ENCODE data around the gene EEF2KMT. TPM values are rescaled to one million over a fixed set of nuclear protein-coding genes. Genes with fewer than 3 reads are reported as not detected.
"Not testable (repeated sequence)": the region's sequence is repeated elsewhere in the genome, so short reads cannot be mapped to it uniquely, and the experiment has no call there.

The EEF2KMT gene
- total RNA-seq, 2 experiments from 2014 or later: 2.2 to 2.5 TPM

DNA sequence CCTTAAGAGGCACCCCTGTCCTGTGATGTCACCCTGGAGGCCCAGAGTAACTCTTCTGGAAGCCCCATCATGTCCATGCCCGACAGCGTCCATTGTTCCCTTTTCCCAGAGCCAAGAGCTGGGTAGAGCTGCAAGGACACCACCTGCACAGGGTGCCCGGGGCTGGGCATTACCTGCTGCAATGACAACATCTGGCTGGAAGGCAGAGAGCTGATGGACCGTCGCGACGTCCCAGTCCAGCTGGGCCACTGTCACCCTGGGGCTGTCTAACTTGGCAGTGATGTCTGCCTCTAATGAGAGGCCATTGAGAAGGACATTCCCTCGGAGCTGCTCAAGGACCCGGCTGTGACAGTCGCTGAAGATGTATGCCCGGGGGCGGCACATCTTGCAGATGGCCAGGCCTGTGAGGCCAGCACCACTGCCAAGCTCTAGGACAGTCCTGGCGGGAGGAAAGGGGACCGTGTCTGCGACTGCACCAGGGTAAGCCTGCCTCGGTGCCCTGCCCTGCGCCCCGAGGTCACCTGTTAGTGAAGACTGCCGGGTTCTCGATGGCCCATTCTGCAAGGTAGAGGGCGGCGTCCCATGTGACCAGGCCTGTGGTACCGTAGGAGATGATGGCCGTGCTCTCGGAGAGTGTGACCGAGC is 7.6 kb downstream of the EEF2KMT start:
- H3K9me3 ChIP-seq (ENCODE audit: control insufficient read depth in 1 of 2, insufficient read depth in 1 of 2, low read length in 2 of 2); H3K27me3 ChIP-seq (ENCODE audit: control insufficient read depth in 1 of 2, insufficient read depth in 2 of 2, low read length in 2 of 2); H3K4me3 Mint-ChIP-seq; H3K4me1 Mint-ChIP-seq (ENCODE audit: low read depth); H3K27ac Mint-ChIP-seq; H3K27ac ChIP-seq (ENCODE audit: low read depth in 1 of 2, low read length in 2 of 2); H3K4me3 ChIP-seq (ENCODE audit: low read length); H3K27me3 Mint-ChIP-seq; POLR2A ChIA-PET; ATAC-seq (ENCODE audit: poor library complexity); H3K36me3 ChIP-seq (ENCODE audit: insufficient read depth, low read length); DNase-seq; H3K4me1 ChIP-seq (ENCODE audit: insufficient read depth, low read length); CTCF ChIA-PET; H3K9me3 Mint-ChIP-seq: not testable (repeated sequence)
- H3K36me3 Mint-ChIP-seq (ENCODE audit: low read depth): peaks cover 21% of the 10 kb centered on the region
- intact Hi-C loops (cut with DNase I, micrococcal nuclease): loop anchor here in 1 of 2 experiments (5.0 to 10.0 kb wide), 4 partner anchors 58 to 478 kb away; partner anchors contain the start of genes NAGPA, NUDT16L1, SEC14L5 and UBALD1

DNA sequence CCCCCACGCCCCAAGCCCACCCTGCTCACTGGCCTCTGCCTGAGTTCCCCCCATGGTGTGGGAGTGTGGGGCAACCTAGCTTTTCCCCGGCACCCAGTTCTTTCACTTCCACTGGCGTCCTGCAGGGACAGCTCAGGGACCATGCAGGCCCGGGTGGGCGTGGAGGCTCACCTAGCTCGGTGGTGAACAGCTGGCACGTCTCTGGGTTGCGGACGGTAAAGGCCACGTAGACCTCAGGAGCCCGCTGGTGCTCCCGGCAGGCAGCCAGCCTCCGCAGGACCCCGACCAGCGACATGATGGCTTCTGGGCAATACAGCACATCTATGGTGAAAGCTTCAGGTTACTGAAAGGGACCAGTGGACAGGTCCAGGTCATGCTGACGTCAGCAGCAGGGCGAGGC is 8.7 kb downstream of the EEF2KMT start:
- H3K36me3 ChIP-seq (ENCODE audit: insufficient read depth, low read length): peaks cover 15% of the 10 kb centered on the region
- peaks cover 32% of the 10 kb centered on the region for H3K36me3 Mint-ChIP-seq (ENCODE audit: low read depth)
- H3K27me3 Mint-ChIP-seq; DNase-seq; ATAC-seq (ENCODE audit: poor library complexity); CTCF ChIA-PET; H3K27ac ChIP-seq (ENCODE audit: low read depth in 1 of 2, low read length in 2 of 2); H3K27me3 ChIP-seq (ENCODE audit: control insufficient read depth in 1 of 2, insufficient read depth in 2 of 2, low read length in 2 of 2); H3K4me1 ChIP-seq (ENCODE audit: insufficient read depth, low read length); H3K4me3 Mint-ChIP-seq; POLR2A ChIA-PET; H3K9me3 ChIP-seq (ENCODE audit: control insufficient read depth in 1 of 2, insufficient read depth in 1 of 2, low read length in 2 of 2); H3K9me3 Mint-ChIP-seq; H3K27ac Mint-ChIP-seq; H3K4me1 Mint-ChIP-seq (ENCODE audit: low read depth); H3K4me3 ChIP-seq (ENCODE audit: low read length): not testable (repeated sequence)
- intact Hi-C loops (cut with DNase I, micrococcal nuclease): loop anchor here in 1 of 2 experiments (5.0 kb wide), 1 partner anchor 477 kb away; the partner anchor contains the start of gene UBALD1

DNA sequence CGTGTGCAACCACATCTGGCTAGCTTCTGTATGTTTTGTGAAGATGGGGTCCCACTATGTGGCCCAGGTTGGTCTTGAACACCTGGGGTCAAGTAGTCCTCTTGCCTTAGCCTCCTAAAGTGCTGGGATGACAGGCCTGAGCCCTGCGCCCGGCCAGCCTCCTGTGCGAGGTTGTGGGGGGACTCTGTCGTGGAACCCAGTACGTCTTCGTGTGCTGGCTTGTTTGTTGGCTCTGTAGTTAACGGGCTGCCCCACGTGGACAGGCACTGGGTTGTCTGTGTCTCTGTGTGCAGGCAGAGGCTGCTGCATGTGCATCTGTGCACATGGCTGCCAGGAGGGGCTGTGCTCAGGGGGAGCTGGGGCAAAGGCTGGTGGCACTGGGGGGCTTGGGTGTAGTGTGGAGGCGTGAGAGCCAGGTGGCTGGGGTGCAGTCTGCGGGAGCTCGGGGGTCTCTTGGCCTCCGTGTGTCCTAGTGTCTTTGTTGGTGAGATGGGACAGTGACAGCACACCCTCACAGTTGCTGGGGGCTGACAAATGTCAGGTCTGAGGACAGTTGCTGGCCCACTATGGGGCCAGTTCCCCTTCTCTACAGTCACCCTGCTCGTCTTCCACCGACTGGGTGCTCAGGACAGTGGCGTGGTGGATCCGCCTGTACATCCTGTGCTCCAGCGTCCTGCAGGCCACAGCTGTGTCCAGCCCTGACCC is 9.4 kb downstream of the EEF2KMT start:
- H3K27me3 ChIP-seq (ENCODE audit: control insufficient read depth in 1 of 2, insufficient read depth in 2 of 2, low read length in 2 of 2); POLR2A ChIA-PET; H3K9me3 Mint-ChIP-seq; H3K4me3 Mint-ChIP-seq; CTCF ChIA-PET; H3K4me1 Mint-ChIP-seq (ENCODE audit: low read depth); H3K4me1 ChIP-seq (ENCODE audit: insufficient read depth, low read length); H3K27ac Mint-ChIP-seq; ATAC-seq (ENCODE audit: poor library complexity); DNase-seq; H3K9me3 ChIP-seq (ENCODE audit: control insufficient read depth in 1 of 2, insufficient read depth in 1 of 2, low read length in 2 of 2); H3K27me3 Mint-ChIP-seq; H3K4me3 ChIP-seq (ENCODE audit: low read length); H3K27ac ChIP-seq (ENCODE audit: low read depth in 1 of 2, low read length in 2 of 2): not testable (repeated sequence)
- H3K36me3 Mint-ChIP-seq (ENCODE audit: low read depth): peaks cover 37% of the 10 kb centered on the region
- intact Hi-C loops (cut with DNase I, micrococcal nuclease): loop anchor here in 1 of 2 experiments (5.0 kb wide), 1 partner anchor 476 kb away; the partner anchor contains the start of gene UBALD1
- peaks cover 19% of the 10 kb centered on the region for H3K36me3 ChIP-seq (ENCODE audit: insufficient read depth, low read length)

DNA sequence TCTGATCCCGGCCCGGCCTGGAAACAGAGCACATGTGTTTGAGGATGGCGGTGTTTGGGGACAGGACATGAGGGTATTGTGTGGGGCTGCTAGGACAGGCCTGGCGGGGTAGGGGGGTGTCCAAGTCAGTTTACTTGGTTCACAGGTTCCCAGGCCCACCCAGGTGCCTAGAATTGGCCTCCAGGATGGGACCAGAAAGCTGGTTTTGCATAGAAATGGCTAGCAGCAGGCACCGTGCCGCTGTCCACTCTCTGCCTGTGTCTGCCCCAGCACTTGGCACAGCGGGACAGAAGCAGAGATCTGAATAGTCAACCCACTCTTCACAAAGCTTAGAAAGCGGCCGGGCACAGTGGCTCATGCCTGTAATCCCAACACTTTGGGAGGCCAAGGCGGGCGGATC is 11.9 kb downstream of the EEF2KMT start:
- H3K4me1 ChIP-seq (ENCODE audit: insufficient read depth, low read length); H3K9me3 ChIP-seq (ENCODE audit: control insufficient read depth in 1 of 2, insufficient read depth in 1 of 2, low read length in 2 of 2); H3K27ac Mint-ChIP-seq; H3K27me3 ChIP-seq (ENCODE audit: control insufficient read depth in 1 of 2, insufficient read depth in 2 of 2, low read length in 2 of 2); H3K27me3 Mint-ChIP-seq; H3K27ac ChIP-seq (ENCODE audit: low read depth in 1 of 2, low read length in 2 of 2); H3K4me3 ChIP-seq (ENCODE audit: low read length); POLR2A ChIA-PET; DNase-seq; H3K9me3 Mint-ChIP-seq; H3K4me1 Mint-ChIP-seq (ENCODE audit: low read depth); H3K4me3 Mint-ChIP-seq; ATAC-seq (ENCODE audit: poor library complexity): not testable (repeated sequence)
- intact Hi-C loops (cut with DNase I, micrococcal nuclease): loop anchor here (2.0 to 5.0 kb wide), 2 partner anchors 51 to 473 kb away; partner anchors contain the start of gene UBALD1 (in 1 of the 2)
- peaks cover 24% of the 10 kb centered on the region for H3K36me3 ChIP-seq (ENCODE audit: insufficient read depth, low read length)
- CTCF ChIA-PET: interaction anchor here (1.3 kb wide), 1 partner anchor 29 kb away, joined by 4 read pairs; no protein-coding TSS in a partner anchor
- peaks cover 48% of the 10 kb centered on the region for H3K36me3 Mint-ChIP-seq (ENCODE audit: low read depth)
